Gastroesophageal sphincter (tissue), 4 donors: ENCODE measurements around the gene KIF26A. TPM values are rescaled to one million over a fixed set of nuclear protein-coding genes. Genes with fewer than 3 reads are reported as not detected.

Experiments used
- ATAC-seq: fragments of 150-250 bp; one replicate; pipeline ENCODE4 v1.9.1; 2016; ENCODE audit warnings: mild to moderate bottlenecking, moderate library complexity
- H3K27ac ChIP-seq, 4 donors: fragments of 200-600 bp; sonication (generic) in 3 of 4; 1 replicate in 3 of 4; 2 replicates in 1 of 4; pipeline ENCODE4 v1.5.1; 2016 to 2019
- H3K27me3 ChIP-seq: fragments of 200-600 bp; sonication (generic); one replicate; pipeline ENCODE4 v1.5.1; 2019
- H3K36me3 ChIP-seq, 2 donors: fragments of 200-600 bp; sonication (generic); one replicate each; pipeline ENCODE4 v1.5.1; 2019; ENCODE audit warnings: control low read depth in 1 of 2
- H3K4me1 ChIP-seq, 3 donors: fragments of 200-600 bp; sonication (generic); 1 replicate in 2 of 3; 2 replicates in 1 of 3; pipeline ENCODE4 v1.5.1; 2016 to 2019; ENCODE audit warnings: control low read depth in 2 of 3
- H3K4me3 ChIP-seq, 2 donors: fragments of 200-600 bp; sonication (generic); one replicate each; pipeline ENCODE4 v1.5.1; 2019; ENCODE audit warnings: mild to moderate bottlenecking in 1 of 2, moderate library complexity in 1 of 2
- H3K9me3 ChIP-seq, 3 donors: fragments of 200-600 bp; sonication (generic); one replicate each; pipeline ENCODE4 v1.5.1; 2017 to 2019; ENCODE audit warnings: control low read depth in 2 of 3
- CTCF ChIP-seq, 4 experiments: fragments of 200-600 bp in 2 of 4; fragments of 450-650 bp in 2 of 4; sonication (generic) in 1 of 4; IDR thresholded peaks; one replicate each; pipeline ENCODE4 v1.5.1; 2017 to 2019; ENCODE audit warnings: antibody characterized with exemption in 4 of 4, mild to moderate bottlenecking in 2 of 4, moderate library complexity in 2 of 4
- EP300 ChIP-seq: sonication (generic); formaldehyde crosslinking; IDR thresholded peaks from one replicate; pipeline ENCODE4 v1.6.1; 2017; ENCODE audit warnings: antibody characterized with exemption, mild to moderate bottlenecking
- POLR2A ChIP-seq, 2 donors: fragments of 450-650 bp; IDR thresholded peaks; one replicate each; pipeline ENCODE4 v1.6.1; 2017; ENCODE audit warnings: antibody characterized with exemption in 2 of 2, mild to moderate bottlenecking in 2 of 2, moderate library complexity in 1 of 2
- POLR2AphosphoS5 ChIP-seq: sonication (generic); formaldehyde crosslinking; IDR thresholded peaks from one replicate; pipeline ENCODE4 v1.6.1; 2017; ENCODE audit warnings: antibody characterized with exemption
- WGBS, 2 donors: methylation state at CpG; one replicate each; pipeline ENCODE4 v1.1.5; 2018; ENCODE audit warnings: low coverage in 1 of 2; 5-methylcytosine and 5-hydroxymethylcytosine counted together
- total RNA-seq, 4 donors: library from RNA; depleted of rRNA; stranded (reverse); fragments of >200 nt; gene quantifications; one replicate each; pipeline ENCODE4 v1.1.0, GENCODE V29; 2016

Gene KIF26A
- total RNA-seq, 4 donors from 2014 or later: 2.2 to 6.9 (median 2.9) TPM

- no peak for ATAC-seq
- TF ChIP-seq CTCF (IDR thresholded peaks at IDR 0.05) (no peak), POLR2A (IDR thresholded peaks at IDR 0.05) (no peak), POLR2AphosphoS5 (no peak), EP300 (no peak)
- no CpG with 5 or more reads among the region's 23 CpGs for WGBS, 2 donors
Measured at GRCh38 chr14:104100171-104101085, 38.0 kb upstream of the KIF26A start.

GRCh38 chr14:104101086-104101621, 37.2 kb upstream of the KIF26A start:
- Histone ChIP-seq H3K9me3 (no peaks in the 10 kb centered on the region), H3K4me1 (no peaks in the 10 kb centered on the region), H3K27ac (no peak overlapping the region), H3K36me3 (no peaks in the 10 kb centered on the region), H3K27me3 (peaks cover 2% of the 10 kb centered on the region), H3K4me3 (no peak overlapping the region)
- TF ChIP-seq POLR2A (IDR thresholded peaks at IDR 0.05) (no peak), POLR2AphosphoS5 (no peak), CTCF (IDR thresholded peaks at IDR 0.05) (no peak), EP300 (no peak)
- no CpG with 5 or more reads among the region's 16 CpGs for WGBS, 2 donors
- no peak for ATAC-seq

More at GRCh38 chr14:104100171-104101085, 38.0 kb upstream of the KIF26A start:
- no peaks in the 10 kb centered on the region for H3K4me1 ChIP-seq
- H3K27ac ChIP-seq: no peak overlapping the region
- H3K27me3 ChIP-seq: peaks cover 9% of the 10 kb centered on the region
- H3K4me3 ChIP-seq: no peak overlapping the region
- no peaks in the 10 kb centered on the region for H3K36me3 ChIP-seq
- H3K9me3 ChIP-seq: no peaks in the 10 kb centered on the region

- Histone ChIP-seq H3K27ac (no peak overlapping the region), H3K4me1 (no peaks in the 10 kb centered on the region), H3K27me3 (no peaks in the 10 kb centered on the region), H3K4me3 (no peak overlapping the region), H3K36me3 (no peaks in the 10 kb centered on the region), H3K9me3 (no peaks in the 10 kb centered on the region)
- WGBS, 2 donors: 90% methylated on average over 3 of the region's 16 CpGs; no CpG with 5 or more reads in 1 of the 2 donors
- ATAC-seq: no peak
- TF ChIP-seq CTCF (IDR thresholded peaks at IDR 0.05): no peak
- no peak for TF ChIP-seq EP300
- no peak for TF ChIP-seq POLR2AphosphoS5
- TF ChIP-seq POLR2A (IDR thresholded peaks at IDR 0.05): no peak
Measured at GRCh38 chr14:104101651-104102281, 36.6 kb upstream of the KIF26A start.

GRCh38 chr14:104102282-104102914, 36.0 kb upstream of the KIF26A start:
- Histone ChIP-seq H3K9me3 (no peaks in the 10 kb centered on the region), H3K27me3 (no peaks in the 10 kb centered on the region), H3K4me3 (no peak overlapping the region), H3K4me1 (no peaks in the 10 kb centered on the region), H3K36me3 (no peaks in the 10 kb centered on the region), H3K27ac (no peak overlapping the region)
- TF ChIP-seq POLR2A (IDR thresholded peaks at IDR 0.05) (no peak), POLR2AphosphoS5 (no peak)
- WGBS, 2 donors: 79% methylated on average over 8 of the region's 16 CpGs; no CpG with 5 or more reads in 1 of the 2 donors
- ATAC-seq: no peak

- Histone ChIP-seq H3K27me3 (no peaks in the 10 kb centered on the region), H3K36me3 (no peaks in the 10 kb centered on the region), H3K9me3 (no peaks in the 10 kb centered on the region), H3K4me1 (no peaks in the 10 kb centered on the region), H3K27ac (no peak overlapping the region), H3K4me3 (no peak overlapping the region)
- no peak for ATAC-seq
- TF ChIP-seq CTCF (IDR thresholded peaks at IDR 0.05) (no peak), POLR2A (IDR thresholded peaks at IDR 0.05) (no peak), POLR2AphosphoS5 (no peak), EP300 (no peak)
- 70% methylated on average over 2 of the region's 26 CpGs; no CpG with 5 or more reads in 1 of the 2 donors for WGBS, 2 donors
Measured at GRCh38 chr14:104103061-104103445, 35.3 kb upstream of the KIF26A start.
